Heart right ventricle (tissue), 16 donors: Measurements from ENCODE around the gene CREG1. TPM values are rescaled to one million over a fixed set of nuclear protein-coding genes. Genes with fewer than 3 reads are reported as not detected.

Experiments
- ATAC-seq, 8 donors: fragments of 200-7000 bp; cut with Tn5 transposase; one replicate each; pipeline ENCODE4 v1.9.1; 2020; ENCODE audit warnings: mild to moderate bottlenecking in 8 of 8, moderate library complexity in 8 of 8, moderate number of reproducible peaks in 1 of 8
- DNase-seq, 2 donors: peaks; one replicate each; pipeline ENCODE4 v3.0.0-alpha.2; 2020
- H3K27ac ChIP-seq, 10 donors: fragments of 200-600 bp; sonication (generic) in 2 of 10; one replicate each; pipeline versions ENCODE4 v1.5.0 to v1.8.0; 2020 to 2022; ENCODE audit warnings: mild to moderate bottlenecking in 3 of 10
- H3K27me3 ChIP-seq, 7 donors: fragments of 200-600 bp; one replicate each; pipeline ENCODE4 v1.8.0; 2021 to 2022; ENCODE audit warnings: mild to moderate bottlenecking in 2 of 7
- H3K36me3 ChIP-seq, 9 donors: fragments of 200-600 bp; sonication (generic) in 1 of 9; one replicate each; pipeline versions ENCODE4 v1.5.0 to v1.8.0; 2020 to 2022; ENCODE audit warnings: mild to moderate bottlenecking in 2 of 9
- H3K4me1 ChIP-seq, 9 donors: fragments of 200-600 bp; sonication (generic) in 1 of 9; one replicate each; pipeline versions ENCODE4 v1.5.0 to v1.8.0; 2020 to 2022; ENCODE audit warnings: mild to moderate bottlenecking in 4 of 9
- H3K4me3 ChIP-seq, 10 donors: fragments of 200-600 bp; sonication (generic) in 2 of 10; one replicate each; pipeline versions ENCODE4 v1.5.0 to v1.8.0; 2020 to 2022; ENCODE audit warnings: mild to moderate bottlenecking in 7 of 10, moderate library complexity in 2 of 10
- H3K9me3 ChIP-seq, 11 donors: fragments of 200-600 bp in 10 of 11; sonication (generic) in 2 of 11; one replicate each; pipeline versions ENCODE4 v1.5.0 to v1.8.0; 2013 to 2022; ENCODE audit warnings: mild to moderate bottlenecking in 2 of 11, control low read depth in 1 of 11, moderate library complexity in 1 of 11
- WGBS, 2 donors: extraction: QIAGEN DNeasy Blood & Tissue Kit; methylation state at CpG; one replicate each; pipeline ENCODE4 v1.1.7; 2013; ENCODE audit warnings: inconsistent platforms in 1 of 2; 5-methylcytosine and 5-hydroxymethylcytosine counted together
- intact Hi-C, 10 donors: fragments of 100-400 bp; cut with DNase I; formaldehyde crosslinking; loops; one replicate each; pipeline versions ENCODE4 v1.11.1 to v1.14.2; 2022
- polyA plus RNA-seq, 2 donors: library from polyadenylated mRNA; stranded (reverse); fragments of 200-250 nt; gene quantifications; one replicate each; pipeline ENCODE4 v1.2.3, GENCODE V29; 2013
- total RNA-seq, 10 donors: library from RNA; stranded (reverse); fragmentation: NEBNext Ultra II Directional in 3 of 10; extraction: Animal tissue kit (Norgen Biotek cat#: 25700) in 3 of 10; gene quantifications; one replicate each; pipeline versions ENCODE4 v1.2.1 to v1.2.4, GENCODE V29; 2021 to 2023
- TF ChIP-seq, protein P1 (sequence below), 9 donors: fragments of 200-600 bp; sonication (generic) in 2 of 9; IDR thresholded peaks; one replicate each; pipeline versions ENCODE4 v1.5.0 to v1.8.0; 2021 to 2022; ENCODE audit warnings: antibody characterized with exemption in 9 of 9, mild to moderate bottlenecking in 5 of 9, moderate library complexity in 1 of 9
- donor health status: Arrhythmogenic right ventricular cardiomyopathy.
- donor health status: ischemic (EF 13 %, LVEDD 7.1; RV severe dilation, severe dysfunction).
- donor health status: healthy with polysubstance abuse.
- donor health status: DM: no; HTN: yes; CAD: no.
- donor health status: DM: no; HTN: no; CAD: no.
- donor health status: ischemic (EF 25% LVEDD 6.9; RV normal size, moderate dysfunction).
- donor health status: ischemic (EF 25% LVEDD 5.7; RV mildly dilated, moderate dysfunction).
- donor health status: healthy.
- donor health status: DM: yes; HTN: yes; CAD: no.
- donor health status: Ischemic cardiomyopathy.
- donor health status: ischemic (EF 35%, LVEDD 5.7; RV mildly dilated, moderate dysfunction).
- donor health status: nonischemic (EF 11% LVEDD 7.7; RV severe dilation, severe dysfunction).
- donor health status: DM: yes; HTN: yes; CAD: no.
- donor health status: PGD.
- donor health status: ischemic (EF 29% LVEDD 5.4; RV normal size, mild dysfunction).
- donor health status: nonischemic (EF 23%, LVEDD 6.1; RV moderate dilation, normal function).

The CREG1 gene
- total and polyA plus RNA-seq, 12 donors = 30.5 to 113 (median 70.2) TPM

DNA sequence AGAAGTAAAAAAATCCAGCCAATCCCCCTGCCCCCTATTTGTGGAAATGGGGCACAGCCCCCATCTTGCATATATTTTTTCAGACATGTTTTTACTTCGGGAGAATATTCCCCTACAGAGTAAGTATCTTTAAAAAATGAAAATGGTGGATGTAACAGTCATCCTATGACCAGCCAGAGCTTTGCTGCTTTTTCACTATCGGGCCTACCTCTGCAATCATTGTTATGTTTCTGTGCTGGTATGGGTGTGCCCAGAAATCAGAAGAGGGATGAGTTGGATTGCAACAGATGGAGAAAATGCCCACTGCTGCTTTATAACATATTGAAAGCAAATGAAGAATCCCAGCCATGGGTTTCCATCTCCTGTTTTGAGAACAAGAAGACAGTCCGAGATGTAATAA is 38.1 kb downstream of the CREG1 start:
- Histone ChIP-seq H3K27me3 (peaks cover 0 to 12% (median 0%) of the 10 kb centered on the region in 7 donors), H3K36me3 (no peaks in the 10 kb centered on the region), H3K4me3 (peak overlapping the region in 1 of 10 donors; percentile 53), H3K9me3 (no peaks in the 10 kb centered on the region), H3K27ac (peak overlapping the region in 1 of 10 donors; percentile 17), H3K4me1 (no peaks in the 10 kb centered on the region)
- DNase-seq = no peak
- ATAC-seq = no peak
- 87 to 91% methylated on average over 3 of the region's 3 CpGs for WGBS, 2 donors
- intact Hi-C loops = no loop called here
- TF ChIP-seq, protein P1, sequence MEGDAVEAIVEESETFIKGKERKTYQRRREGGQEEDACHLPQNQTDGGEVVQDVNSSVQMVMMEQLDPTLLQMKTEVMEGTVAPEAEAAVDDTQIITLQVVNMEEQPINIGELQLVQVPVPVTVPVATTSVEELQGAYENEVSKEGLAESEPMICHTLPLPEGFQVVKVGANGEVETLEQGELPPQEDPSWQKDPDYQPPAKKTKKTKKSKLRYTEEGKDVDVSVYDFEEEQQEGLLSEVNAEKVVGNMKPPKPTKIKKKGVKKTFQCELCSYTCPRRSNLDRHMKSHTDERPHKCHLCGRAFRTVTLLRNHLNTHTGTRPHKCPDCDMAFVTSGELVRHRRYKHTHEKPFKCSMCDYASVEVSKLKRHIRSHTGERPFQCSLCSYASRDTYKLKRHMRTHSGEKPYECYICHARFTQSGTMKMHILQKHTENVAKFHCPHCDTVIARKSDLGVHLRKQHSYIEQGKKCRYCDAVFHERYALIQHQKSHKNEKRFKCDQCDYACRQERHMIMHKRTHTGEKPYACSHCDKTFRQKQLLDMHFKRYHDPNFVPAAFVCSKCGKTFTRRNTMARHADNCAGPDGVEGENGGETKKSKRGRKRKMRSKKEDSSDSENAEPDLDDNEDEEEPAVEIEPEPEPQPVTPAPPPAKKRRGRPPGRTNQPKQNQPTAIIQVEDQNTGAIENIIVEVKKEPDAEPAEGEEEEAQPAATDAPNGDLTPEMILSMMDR (IDR thresholded peaks at IDR 0.05) = no peak

DNA sequence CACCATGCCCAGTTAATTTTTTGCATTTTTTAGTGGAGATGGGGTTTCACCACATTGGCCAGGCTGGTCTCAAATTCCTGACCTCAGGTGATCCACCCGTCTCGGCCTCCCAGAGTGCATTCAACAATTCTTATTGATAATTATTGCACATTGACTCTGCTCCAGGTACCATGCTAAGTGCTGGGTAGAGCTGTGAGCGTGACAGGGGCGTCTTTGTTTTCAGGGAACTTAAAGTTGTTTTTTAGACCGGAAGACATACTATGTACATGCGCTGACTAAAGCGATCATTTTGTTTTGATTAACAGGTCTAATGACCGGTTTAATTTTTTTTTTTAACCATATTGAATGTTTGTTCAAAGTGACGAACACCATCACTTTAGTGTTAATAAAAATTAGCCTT is 39.3 kb downstream of the CREG1 start:
- DNase-seq (no peak), ATAC-seq (no peak)
- TF ChIP-seq, protein P1 (IDR thresholded peaks at IDR 0.05) = no peak
- Histone ChIP-seq H3K4me1 (no peaks in the 10 kb centered on the region), H3K9me3 (no peaks in the 10 kb centered on the region), H3K36me3 (no peaks in the 10 kb centered on the region), H3K27ac (peak overlapping the region in 1 of 10 donors; percentile 17), H3K27me3 (peaks cover 0 to 12% (median 0%) of the 10 kb centered on the region in 7 donors), H3K4me3 (peak overlapping the region in 1 of 10 donors; percentile 53)
- intact Hi-C loops = no loop called here
- 92 to 95% methylated on average over 9 of the region's 9 CpGs for WGBS, 2 donors

DNA sequence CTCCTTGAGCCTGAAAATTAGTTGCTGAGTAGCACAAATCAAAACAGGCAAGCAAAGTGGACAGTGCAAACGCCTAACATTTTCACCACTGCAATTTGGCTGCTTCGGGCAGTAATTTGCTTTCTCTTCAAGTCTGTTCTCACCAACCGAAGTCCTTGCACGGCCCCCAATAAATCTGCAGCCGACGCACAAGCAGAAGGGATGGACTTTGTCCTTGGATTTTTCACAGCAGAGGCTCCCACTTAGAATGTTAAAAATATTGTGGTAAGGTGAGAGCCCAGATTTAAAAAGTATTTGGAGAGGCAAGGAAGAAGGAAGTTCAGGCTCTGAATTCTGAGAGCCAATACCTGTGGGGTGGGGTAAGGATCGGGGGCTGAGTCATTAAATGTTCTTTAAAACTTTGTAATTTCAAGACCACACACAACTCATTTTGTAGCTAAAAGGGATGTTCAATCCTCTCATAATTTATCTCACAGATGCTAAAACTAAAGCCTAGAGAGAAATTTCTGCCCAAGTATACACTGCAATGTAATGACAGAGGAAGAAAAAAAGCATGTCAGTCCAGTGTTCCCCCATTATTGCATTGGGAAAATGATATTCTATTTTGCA is 41.4 kb downstream of the CREG1 start:
- no peaks in the 10 kb centered on the region for H3K4me1 ChIP-seq
- TF ChIP-seq, protein P1 (IDR thresholded peaks at IDR 0.05) = no peak

DNA sequence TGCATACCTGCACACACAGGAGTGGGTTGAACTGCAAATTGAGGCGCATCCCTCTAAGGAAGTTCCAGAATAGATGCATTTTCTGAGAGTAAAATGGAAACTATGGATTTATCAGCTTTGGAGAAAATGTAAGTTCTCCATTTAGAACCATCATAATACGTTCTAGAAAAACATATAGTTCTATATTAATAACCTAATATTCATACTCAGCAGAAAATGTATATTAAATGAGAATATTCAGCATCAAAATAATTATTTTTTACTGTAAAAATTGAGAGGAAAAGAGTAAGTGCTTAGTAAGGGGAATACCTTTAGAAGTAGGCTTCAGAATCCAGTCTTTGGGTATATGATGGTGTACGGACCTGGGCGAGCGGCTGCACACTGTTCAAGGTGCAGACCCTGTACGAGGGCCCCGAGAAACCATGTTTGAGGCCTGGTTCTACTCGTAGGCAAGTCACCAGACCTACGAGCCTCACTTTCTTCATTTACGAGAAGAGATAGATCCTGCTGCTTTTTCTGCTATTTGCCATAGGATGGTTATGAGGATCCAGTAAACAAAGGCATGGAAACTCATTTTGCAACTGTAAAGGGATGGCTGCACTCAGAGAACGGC is 42.1 kb downstream of the CREG1 start:
- 89 to 91% methylated on average over 11 of the region's 11 CpGs for WGBS, 2 donors
- no peak for ATAC-seq
- peak overlapping the region in 1 of 10 donors; percentile 5 for H3K4me3 ChIP-seq
- H3K36me3 ChIP-seq = no peaks in the 10 kb centered on the region
- DNase-seq = no peak
- H3K9me3 ChIP-seq = no peaks in the 10 kb centered on the region
- no peaks in the 10 kb centered on the region for H3K4me1 ChIP-seq
- intact Hi-C loops = no loop called here
- TF ChIP-seq, protein P1 (IDR thresholded peaks at IDR 0.05) = no peak
- H3K27me3 ChIP-seq = peaks cover 0 to 18% (median 0%) of the 10 kb centered on the region in 7 donors
- no peak overlapping the region for H3K27ac ChIP-seq

More for the DNA sequence above, 41.4 kb downstream of the CREG1 start:
- 77 to 84% methylated on average over 7 of the region's 7 CpGs for WGBS, 2 donors
- no peak overlapping the region for H3K27ac ChIP-seq
- H3K27me3 ChIP-seq = peaks cover 0 to 17% (median 0%) of the 10 kb centered on the region in 7 donors
- no peaks in the 10 kb centered on the region for H3K36me3 ChIP-seq
- no peaks in the 10 kb centered on the region for H3K9me3 ChIP-seq
- peak overlapping the region in 1 of 10 donors; percentile 5 for H3K4me3 ChIP-seq
- no peak for ATAC-seq
- DNase-seq = no peak
- intact Hi-C loops = no loop called here
